Omental fat pad (tissue), 4 donors: ENCODE data around the gene EEF1A1. TPM values are rescaled to one million over a fixed set of nuclear protein-coding genes. Genes with fewer than 3 reads are reported as not detected.
"Not testable (repeated sequence)": the region's sequence is repeated elsewhere in the genome, so short reads cannot be mapped to it uniquely, and the experiment has no call there.

Source experiments
- ATAC-seq: fragments of 150-250 bp; one replicate; pipeline ENCODE4 v1.9.1; 2016; ENCODE audit warnings: mild to moderate bottlenecking, moderate library complexity; ENCODE audit not compliant: low FRiP score
- DNase-seq: peaks from one replicate; pipeline ENCODE4 v3.0.0-alpha.2; 2019; ENCODE audit warnings: low spot score
- total RNA-seq, 4 donors: library from RNA; depleted of rRNA; stranded (reverse); fragments of >200 nt; gene quantifications; one replicate each; pipeline ENCODE4 v1.1.0, GENCODE V29; 2016
- TF ChIP-seq, protein P1 (sequence below), 3 donors: fragments of 450-650 bp; IDR thresholded peaks; one replicate each; pipeline ENCODE4 v1.5.1; 2016 to 2017; ENCODE audit warnings: antibody characterized with exemption in 3 of 3, mild to moderate bottlenecking in 3 of 3, moderate library complexity in 2 of 3

EEF1A1 gene
- total RNA-seq = over 10,000 TPM in 3 of 4 donors, 1,000 to 10,000 TPM in 1; 9,027 to 13,209 (median 10,672) TPM

DNA sequence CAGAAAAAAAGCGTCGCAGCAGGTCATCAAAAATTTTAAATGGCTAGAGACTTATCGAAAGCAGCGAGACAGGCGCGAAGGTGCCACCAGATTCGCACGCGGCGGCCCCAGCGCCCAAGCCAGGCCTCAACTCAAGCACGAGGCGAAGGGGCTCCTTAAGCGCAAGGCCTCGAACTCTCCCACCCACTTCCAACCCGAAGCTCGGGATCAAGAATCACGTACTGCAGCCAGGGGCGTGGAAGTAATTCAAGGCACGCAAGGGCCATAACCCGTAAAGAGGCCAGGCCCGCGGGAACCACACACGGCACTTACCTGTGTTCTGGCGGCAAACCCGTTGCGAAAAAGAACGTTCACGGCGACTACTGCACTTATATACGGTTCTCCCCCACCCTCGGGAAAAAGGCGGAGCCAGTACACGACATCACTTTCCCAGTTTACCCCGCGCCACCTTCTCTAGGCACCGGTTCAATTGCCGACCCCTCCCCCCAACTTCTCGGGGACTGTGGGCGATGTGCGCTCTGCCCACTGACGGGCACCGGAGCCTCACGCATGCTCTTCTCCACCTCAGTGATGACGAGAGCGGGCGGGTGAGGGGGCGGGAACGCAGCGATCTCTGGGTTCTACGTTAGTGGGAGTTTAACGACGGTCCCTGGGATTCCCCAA lies at the start of gene EEF1A1:
EEF1A1 (minus strand) TSS at position 345 of the 663 bp plus-strand sequence. CDS start 1,006 bp downstream, outside the sequence.
- peak; percentile 95 for ATAC-seq
- TF ChIP-seq, protein P1, sequence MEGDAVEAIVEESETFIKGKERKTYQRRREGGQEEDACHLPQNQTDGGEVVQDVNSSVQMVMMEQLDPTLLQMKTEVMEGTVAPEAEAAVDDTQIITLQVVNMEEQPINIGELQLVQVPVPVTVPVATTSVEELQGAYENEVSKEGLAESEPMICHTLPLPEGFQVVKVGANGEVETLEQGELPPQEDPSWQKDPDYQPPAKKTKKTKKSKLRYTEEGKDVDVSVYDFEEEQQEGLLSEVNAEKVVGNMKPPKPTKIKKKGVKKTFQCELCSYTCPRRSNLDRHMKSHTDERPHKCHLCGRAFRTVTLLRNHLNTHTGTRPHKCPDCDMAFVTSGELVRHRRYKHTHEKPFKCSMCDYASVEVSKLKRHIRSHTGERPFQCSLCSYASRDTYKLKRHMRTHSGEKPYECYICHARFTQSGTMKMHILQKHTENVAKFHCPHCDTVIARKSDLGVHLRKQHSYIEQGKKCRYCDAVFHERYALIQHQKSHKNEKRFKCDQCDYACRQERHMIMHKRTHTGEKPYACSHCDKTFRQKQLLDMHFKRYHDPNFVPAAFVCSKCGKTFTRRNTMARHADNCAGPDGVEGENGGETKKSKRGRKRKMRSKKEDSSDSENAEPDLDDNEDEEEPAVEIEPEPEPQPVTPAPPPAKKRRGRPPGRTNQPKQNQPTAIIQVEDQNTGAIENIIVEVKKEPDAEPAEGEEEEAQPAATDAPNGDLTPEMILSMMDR (IDR thresholded peaks at IDR 0.05) = no peak
- peak; percentile 97 for DNase-seq

DNA sequence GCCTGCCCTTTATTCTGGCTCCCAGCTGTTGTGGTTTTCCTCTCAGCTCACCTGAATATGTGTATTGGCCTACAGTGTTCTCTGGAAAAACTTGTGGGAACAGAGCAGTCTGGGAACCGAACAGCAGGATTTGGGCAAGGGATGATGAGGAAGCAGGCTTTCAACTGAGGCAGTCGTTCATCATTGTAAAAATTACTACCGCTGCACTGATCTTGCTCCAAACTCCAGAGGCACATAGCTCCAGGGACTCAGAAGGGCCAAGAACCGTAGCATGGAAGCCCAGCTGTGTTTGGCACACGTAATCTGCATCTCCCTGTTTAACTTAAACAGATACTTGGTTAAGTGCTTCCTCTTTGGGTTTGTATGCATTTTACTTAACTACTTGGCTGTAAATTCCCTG lies 48.3 kb upstream of the EEF1A1 start:
- TF ChIP-seq, protein P1 (IDR thresholded peaks at IDR 0.05) = no peak
- ATAC-seq (no peak), DNase-seq (no peak)

DNA sequence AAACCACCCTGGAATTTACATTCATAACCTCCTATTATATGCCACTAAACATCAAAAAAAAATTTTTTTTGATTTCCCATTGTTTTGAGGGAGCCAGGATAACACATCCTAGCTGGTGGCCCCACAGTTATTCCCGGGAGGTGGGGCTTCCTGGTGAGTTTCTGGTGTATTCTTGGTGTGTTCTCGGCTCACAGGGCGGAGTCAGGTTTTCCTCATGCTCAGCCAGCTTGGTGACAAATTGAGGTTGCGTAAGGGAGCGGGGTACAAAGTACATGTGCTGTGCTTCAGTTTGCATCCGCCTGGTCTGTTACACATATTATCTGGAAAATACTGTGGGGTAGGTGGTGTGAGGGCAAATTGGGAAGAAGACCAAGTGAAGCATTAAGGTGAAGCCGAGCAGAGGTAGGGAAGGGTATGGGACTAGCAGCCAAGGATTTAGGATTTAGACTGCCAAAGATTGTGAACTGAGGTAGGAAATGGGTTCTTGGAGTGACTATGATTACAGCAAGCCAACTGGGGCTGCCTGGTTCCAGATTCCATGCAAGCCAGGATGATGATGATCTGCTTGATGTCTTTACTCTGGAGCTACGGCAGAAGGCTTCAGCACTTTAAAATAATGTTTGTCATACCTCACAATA lies 46.2 kb upstream of the EEF1A1 start:
- DNase-seq = peak; percentile 41
- TF ChIP-seq, protein P1 (IDR thresholded peaks at IDR 0.05) = no peak
- ATAC-seq = no peak

DNA sequence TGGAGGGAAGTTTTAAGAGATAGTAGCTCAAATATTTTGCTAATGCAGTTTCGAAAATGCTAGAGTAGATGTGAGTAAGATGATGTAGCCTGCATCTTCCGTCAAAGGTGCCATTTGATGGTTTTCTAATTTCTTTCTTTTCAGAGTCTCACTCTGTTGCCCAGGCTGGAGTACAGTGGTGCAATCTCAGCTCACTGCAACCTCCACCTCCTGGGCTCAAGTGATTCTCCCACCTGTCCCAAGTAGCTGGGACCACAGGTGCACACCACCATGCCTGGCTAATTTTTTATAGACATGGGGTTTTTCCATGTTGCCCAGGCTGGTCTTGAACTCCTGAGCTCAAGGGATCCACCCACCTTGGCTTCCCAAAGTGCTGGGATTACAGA lies 45.6 kb upstream of the EEF1A1 start:
- not testable (repeated sequence) for DNase-seq, ATAC-seq

DNA sequence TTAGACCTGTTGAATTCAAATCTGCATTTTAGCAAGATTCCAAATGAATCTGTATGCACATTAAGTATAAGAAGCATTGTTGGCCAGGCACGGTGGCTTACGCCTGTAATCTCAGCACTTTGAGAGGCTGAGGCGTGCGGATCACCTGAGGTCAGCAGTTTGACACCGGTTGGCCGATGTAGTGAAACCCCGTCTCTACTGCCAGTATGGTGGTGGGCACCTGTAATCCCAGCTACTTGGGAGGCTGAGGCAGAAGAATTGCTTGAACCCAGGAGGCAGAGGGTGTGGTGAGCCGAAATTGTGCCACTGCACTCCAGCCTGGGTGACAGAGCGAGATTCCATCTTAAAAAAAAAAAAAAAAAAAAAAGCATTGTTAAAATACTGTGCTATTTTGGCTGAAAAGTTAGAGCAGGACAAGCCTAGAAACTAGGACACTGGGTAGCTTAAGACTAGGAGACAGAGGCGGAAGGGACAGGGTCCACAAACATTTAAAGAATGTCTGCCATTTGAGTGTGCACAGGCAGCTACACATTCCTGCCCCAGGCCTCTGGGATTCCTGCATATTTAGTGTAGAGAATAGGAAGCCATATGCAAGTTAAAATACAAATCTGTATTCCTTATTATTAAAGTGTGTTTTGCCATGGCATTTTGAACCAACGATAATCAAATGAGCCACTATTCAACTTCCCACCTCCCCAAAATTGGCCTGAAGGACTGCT lies 45.1 kb upstream of the EEF1A1 start:
- no peak for ATAC-seq
- TF ChIP-seq, protein P1 (IDR thresholded peaks at IDR 0.05) = no peak
- DNase-seq = no peak

DNA sequence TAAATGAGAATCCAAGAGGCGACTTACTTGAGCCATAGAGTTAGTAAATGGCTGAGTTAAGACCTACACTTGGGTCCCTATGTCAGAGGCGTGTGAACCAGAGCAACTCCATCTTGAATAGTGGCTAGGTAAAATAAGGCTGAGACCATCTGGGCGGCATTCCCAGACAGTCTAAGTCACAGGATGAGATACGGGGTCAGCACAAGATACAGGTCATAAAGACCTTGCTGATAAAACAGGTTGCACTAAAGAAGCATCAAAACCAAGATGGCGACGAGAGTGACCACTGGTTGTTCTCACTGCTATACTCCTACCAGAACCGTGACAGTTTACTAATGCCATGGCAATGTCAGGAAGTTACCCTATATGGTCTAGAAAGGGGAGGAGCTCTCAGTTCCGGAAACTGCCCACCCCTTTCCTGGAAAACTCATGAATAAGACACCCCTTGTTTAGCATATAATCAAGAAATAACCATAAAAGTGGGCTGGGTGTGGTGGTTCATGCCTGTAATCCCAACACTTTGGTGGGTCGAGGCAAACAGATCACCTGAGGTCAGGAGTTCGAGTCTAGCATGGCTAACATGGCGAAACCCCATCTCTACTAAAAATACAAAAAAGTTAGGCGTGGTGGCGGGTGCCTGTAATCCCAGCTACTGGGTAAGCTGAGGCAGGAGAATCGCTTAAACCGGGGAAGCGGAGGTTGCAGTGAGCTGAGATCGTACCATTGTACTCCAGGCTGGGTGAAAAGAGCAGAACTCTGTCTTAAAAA lies 43.9 kb upstream of the EEF1A1 start:
- ATAC-seq (no peak), DNase-seq (no peak)
- TF ChIP-seq, protein P1 (IDR thresholded peaks at IDR 0.05) = no peak

DNA sequence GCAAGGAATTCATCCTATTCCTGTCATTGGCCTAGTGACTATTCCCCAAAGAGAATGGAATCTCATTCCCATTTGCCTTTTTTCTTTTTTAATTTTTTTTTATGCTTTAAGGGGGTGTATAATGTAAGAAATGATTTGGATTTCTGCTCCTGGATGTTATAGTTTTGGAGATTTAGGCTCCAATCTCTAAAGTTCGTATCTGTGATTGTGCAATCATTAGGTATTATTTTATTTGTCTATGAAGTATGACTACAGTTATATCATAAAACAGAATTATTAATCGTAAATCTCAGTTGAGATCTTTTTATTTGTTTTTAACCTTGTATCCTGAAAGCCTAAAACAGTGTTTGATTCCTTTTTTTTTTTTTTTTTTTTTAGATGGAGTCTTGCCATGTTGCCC lies 41.7 kb upstream of the EEF1A1 start:
- no peak for ATAC-seq
- TF ChIP-seq, protein P1 (IDR thresholded peaks at IDR 0.05) = no peak
- DNase-seq = no peak
